H1 (cell line): ENCODE data around the gene USP24. TPM values are rescaled to one million over a fixed set of nuclear protein-coding genes. Genes with fewer than 3 reads are reported as not detected.

Source experiments
- POLR2AphosphoS5 ChIP-seq: IDR thresholded peaks from 2 replicates; pipeline ENCODE4 v1.6.1; 2011; ENCODE audit warnings: low read depth, low read length
- SAP30 ChIP-seq: fragments of 300-600 bp; sonication (generic); IDR thresholded peaks from 2 replicates; pipeline ENCODE4 v1.7.1; 2012; ENCODE audit warnings: low read length, moderate library complexity, mild to moderate bottlenecking, inconsistent platforms; ENCODE audit not compliant: insufficient read depth, insufficient replicate concordance
- SIRT6 ChIP-seq: IDR thresholded peaks from one replicate; pipeline ENCODE4 v1.7.1; 2012; ENCODE audit warnings: low read length, inconsistent platforms
- SUZ12 ChIP-seq: fragments of 200-600 bp; sonication (generic); IDR thresholded peaks from 2 replicates; pipeline ENCODE4 v1.6.1; 2012; ENCODE audit warnings: mild to moderate bottlenecking, inconsistent platforms, low read length, moderate library complexity, mixed read lengths
- polyA plus RNA-seq, 7 experiments: library from polyadenylated mRNA; depleted of rRNA in 3 of 7; stranded (reverse) in 5 of 7; unstranded in 2 of 7; fragments of >200 nt in 5 of 7; fragments of 200-250 nt in 2 of 7; gene quantifications; 1 replicate in 5 of 7; 2 replicates in 1 of 7; 4 replicates in 1 of 7; pipeline versions ENCODE4 v1.2.1 to v1.2.3, GENCODE V29; 2011 to 2013; ENCODE audit warnings: missing spikeins in 2 of 7, mixed read lengths in 2 of 7
- total RNA-seq: library from RNA; stranded (reverse); fragmentation: NEBNext Ultra II Directional; extraction: Animal tissue kit (Norgen Biotek cat#: 25700); gene quantifications from 2 replicates; pipeline ENCODE4 v1.2.1, GENCODE V29; 2021

USP24 gene
- total and polyA plus RNA-seq, 2 of the 8 experiments (the other 6 are each of a cell fraction or from before 2014, with no cell fraction given): 11.1 to 34.6 TPM

- TF ChIP-seq SIRT6 (no peak), SUZ12 (no peak), SAP30 (no peak), POLR2AphosphoS5 (no peak)
Observed at GRCh38 chr1:55084257-55084656, 130.9 kb downstream of the USP24 start (continued).
